Skeletal muscle tissue (tissue), 4 donors: ENCODE measurements around the gene FMN1. TPM values are rescaled to one million over a fixed set of nuclear protein-coding genes. Genes with fewer than 3 reads are reported as not detected.
"Not testable (repeated sequence)": the region's sequence is repeated elsewhere in the genome, so short reads cannot be mapped to it uniquely, and the experiment has no call there.

Source experiments
- H3K27ac ChIP-seq: one replicate; pipeline ENCODE4 v1.7.0; 2013; ENCODE audit warnings: mild to moderate bottlenecking, low read depth, low read length, inconsistent platforms
- H3K27me3 ChIP-seq, 3 donors: one replicate each; pipeline ENCODE4 v1.7.0; 2013; ENCODE audit warnings: low read length in 3 of 3; ENCODE audit not compliant: control insufficient read depth in 3 of 3, insufficient read depth in 3 of 3
- H3K36me3 ChIP-seq, 3 donors: one replicate each; pipeline ENCODE4 v1.7.0; 2013; ENCODE audit warnings: low read length in 3 of 3; ENCODE audit not compliant: control insufficient read depth in 3 of 3, insufficient read depth in 3 of 3
- H3K4me1 ChIP-seq, 3 donors: one replicate each; pipeline ENCODE4 v1.7.0; 2013; ENCODE audit warnings: low read length in 3 of 3, mild to moderate bottlenecking in 3 of 3; ENCODE audit not compliant: control insufficient read depth in 3 of 3, insufficient read depth in 3 of 3
- H3K4me3 ChIP-seq, 3 donors: one replicate each; pipeline ENCODE4 v1.7.0; 2013; ENCODE audit warnings: low read length in 3 of 3
- H3K9ac ChIP-seq, 3 donors: one replicate each; pipeline ENCODE4 v1.7.0; 2013; ENCODE audit warnings: low read length in 3 of 3, mild to moderate bottlenecking in 3 of 3, moderate library complexity in 2 of 3, low read depth in 1 of 3
- H3K9me3 ChIP-seq, 3 donors: one replicate each; pipeline ENCODE4 v1.7.0; 2013; ENCODE audit warnings: low read length in 3 of 3; ENCODE audit not compliant: control insufficient read depth in 3 of 3
- total RNA-seq: library from RNA; depleted of rRNA; stranded (reverse); fragments of >200 nt; gene quantifications from one replicate; pipeline ENCODE4 v1.2.3, GENCODE V29; 2014
- donor health status: Osteomylitis.

Gene FMN1
- total RNA-seq, 1 donor from 2014 or later, result 3.7 TPM

DNA sequence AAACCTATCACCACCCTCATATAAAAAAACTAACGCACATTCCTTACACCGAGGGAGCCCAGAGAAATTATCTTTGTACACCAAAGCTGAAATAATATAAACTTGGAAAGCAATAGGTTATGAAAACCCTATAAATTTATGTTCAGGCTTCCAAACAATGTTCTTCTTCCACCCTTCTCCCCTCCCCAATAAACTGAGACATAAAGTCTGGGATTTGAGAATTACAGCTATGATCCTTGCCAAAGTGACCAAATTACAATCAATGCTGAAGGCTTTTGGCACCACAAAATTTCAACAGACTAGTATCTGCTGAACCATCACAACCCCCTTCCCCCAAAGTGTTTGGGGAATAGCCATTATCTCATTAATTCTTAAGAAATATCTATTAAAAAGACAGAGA is 237.8 kb downstream of the FMN1 start:
- no peak overlapping the region for H3K4me3 ChIP-seq
- peaks cover 2 to 16% (median 3%) of the 10 kb centered on the region in 3 donors for H3K4me1 ChIP-seq
- H3K9me3 ChIP-seq, result no peaks in the 10 kb centered on the region
- H3K9ac ChIP-seq, result no peak overlapping the region
- H3K36me3 ChIP-seq, result no peaks in the 10 kb centered on the region
- no peaks in the 10 kb centered on the region for H3K27me3 ChIP-seq
- no peak overlapping the region for H3K27ac ChIP-seq

DNA sequence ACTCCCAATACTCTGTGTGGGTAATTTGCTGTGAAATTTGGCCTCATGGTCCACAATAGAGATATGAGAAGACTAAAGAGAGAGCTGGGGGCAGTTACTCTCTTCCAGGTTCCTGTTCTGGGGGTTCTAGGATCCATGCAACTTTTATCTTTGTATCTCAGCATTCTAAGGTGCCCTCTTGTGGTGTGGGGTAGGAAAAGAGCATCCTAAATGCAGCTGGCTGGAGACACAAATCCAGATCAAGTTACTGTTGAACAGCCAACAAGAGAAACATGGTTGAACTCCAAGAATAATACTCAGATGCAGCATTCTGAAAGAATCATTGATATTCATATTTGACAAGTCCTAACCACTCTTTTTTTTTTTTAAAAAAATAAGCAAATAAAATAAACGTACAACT is 238.5 kb downstream of the FMN1 start:
- Histone ChIP-seq H3K27me3 (no peaks in the 10 kb centered on the region), H3K9ac (no peak overlapping the region), H3K4me1 (peaks cover 2 to 16% (median 3%) of the 10 kb centered on the region in 3 donors), H3K27ac (no peak overlapping the region), H3K4me3 (no peak overlapping the region), H3K36me3 (no peaks in the 10 kb centered on the region), H3K9me3 (no peaks in the 10 kb centered on the region)

DNA sequence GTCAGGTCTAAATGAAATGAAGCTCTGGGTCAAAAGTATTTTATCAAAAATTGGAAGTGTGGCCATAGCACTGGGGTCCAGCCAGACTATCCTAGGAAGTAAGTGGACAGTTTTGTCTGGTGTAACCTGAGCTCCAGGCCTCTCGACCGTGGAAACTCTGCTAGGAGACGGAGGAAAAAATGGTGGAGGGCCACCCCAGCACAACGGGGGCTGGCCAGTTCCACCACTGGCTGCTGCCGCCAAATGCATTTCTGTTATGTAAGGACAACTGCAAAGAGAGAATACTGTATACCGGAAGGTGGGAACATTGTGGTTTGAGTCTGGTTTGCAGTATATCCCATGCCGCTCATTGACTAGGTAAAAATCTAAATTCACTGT is 241.0 kb downstream of the FMN1 start:
- Histone ChIP-seq H3K9ac (no peak overlapping the region), H3K36me3 (no peaks in the 10 kb centered on the region), H3K27ac (no peak overlapping the region), H3K9me3 (no peaks in the 10 kb centered on the region), H3K4me1 (peaks cover 2 to 13% (median 3%) of the 10 kb centered on the region in 3 donors), H3K4me3 (peak overlapping the region in 1 of 3 donors; percentile 17), H3K27me3 (no peaks in the 10 kb centered on the region)

DNA sequence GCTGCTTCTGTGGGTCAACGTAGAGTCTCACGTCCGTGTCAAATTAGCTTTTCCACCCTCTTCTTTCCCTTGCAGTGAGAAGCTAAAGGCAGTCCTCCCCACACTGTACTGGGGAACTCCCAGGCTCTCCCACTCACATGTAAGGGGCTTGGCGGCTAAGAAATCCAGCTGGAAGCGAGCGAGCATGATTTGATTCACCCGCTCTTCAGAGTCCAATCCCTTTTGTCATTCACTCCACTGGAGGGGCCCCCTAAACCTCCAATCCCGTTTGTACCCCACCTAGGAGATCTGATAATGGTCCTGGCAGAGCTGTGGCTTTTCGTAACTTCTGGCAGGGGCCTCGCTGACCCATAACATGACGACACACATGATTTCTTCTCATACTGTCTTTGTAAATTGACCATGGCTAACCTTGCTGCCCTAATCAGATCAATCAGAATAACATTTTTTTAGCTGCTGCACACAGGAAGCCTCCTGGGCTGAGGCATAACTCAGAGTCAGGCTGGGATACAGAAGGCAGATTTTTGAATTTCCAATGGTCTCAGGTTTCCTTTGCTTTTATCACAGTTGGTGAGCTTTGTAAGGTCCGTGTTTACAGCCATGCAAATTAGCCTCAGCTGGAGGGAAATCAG is 241.5 kb downstream of the FMN1 start:
- Histone ChIP-seq H3K4me1 (peaks cover 2 to 13% (median 3%) of the 10 kb centered on the region in 3 donors), H3K9ac (peak overlapping the region in 1 of 3 donors; percentile 20), H3K4me3 (peak overlapping the region in 1 of 3 donors; percentile 38), H3K27me3 (no peaks in the 10 kb centered on the region), H3K9me3 (no peaks in the 10 kb centered on the region), H3K36me3 (no peaks in the 10 kb centered on the region), H3K27ac (no peak overlapping the region)

DNA sequence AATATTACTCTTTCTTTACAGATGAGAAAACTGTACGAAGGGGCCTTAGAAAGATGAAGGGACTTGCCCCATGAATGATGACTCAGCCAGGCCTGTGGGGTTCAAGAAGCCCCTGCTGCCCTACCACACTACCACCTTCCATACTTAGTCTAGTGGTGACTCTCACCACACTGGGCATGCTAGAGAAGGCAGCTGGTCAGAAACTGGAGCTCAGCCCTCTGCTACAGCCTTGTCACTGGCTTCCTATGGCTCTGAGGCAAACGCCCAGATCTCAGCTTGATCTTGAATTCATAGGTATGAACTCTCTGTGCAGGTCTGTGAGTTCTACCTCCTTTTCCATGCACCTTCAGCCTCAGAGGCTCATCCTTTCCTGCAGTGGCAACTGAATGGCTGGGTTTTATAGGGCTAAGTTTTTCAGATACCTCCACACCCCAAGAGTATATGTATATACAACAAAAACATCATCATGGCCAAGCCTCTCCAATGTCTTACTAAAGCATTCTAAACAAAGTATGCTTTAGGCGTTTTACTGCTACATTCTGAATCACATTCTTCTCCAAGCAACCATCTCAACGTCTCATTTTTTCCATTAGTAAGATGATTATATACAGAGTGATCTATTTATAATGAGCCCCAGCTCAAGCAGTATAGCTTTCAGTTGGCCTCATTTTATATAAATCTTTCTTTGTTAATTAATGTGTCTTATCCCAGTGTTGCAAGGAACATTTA is 242.6 kb downstream of the FMN1 start:
- no peak overlapping the region for H3K4me3 ChIP-seq
- no peak overlapping the region for H3K9ac ChIP-seq
- H3K9me3 ChIP-seq, result no peaks in the 10 kb centered on the region
- H3K4me1 ChIP-seq, result peaks cover 2 to 13% (median 3%) of the 10 kb centered on the region in 3 donors
- H3K27me3 ChIP-seq, result no peaks in the 10 kb centered on the region
- no peak overlapping the region for H3K27ac ChIP-seq
- H3K36me3 ChIP-seq, result no peaks in the 10 kb centered on the region

DNA sequence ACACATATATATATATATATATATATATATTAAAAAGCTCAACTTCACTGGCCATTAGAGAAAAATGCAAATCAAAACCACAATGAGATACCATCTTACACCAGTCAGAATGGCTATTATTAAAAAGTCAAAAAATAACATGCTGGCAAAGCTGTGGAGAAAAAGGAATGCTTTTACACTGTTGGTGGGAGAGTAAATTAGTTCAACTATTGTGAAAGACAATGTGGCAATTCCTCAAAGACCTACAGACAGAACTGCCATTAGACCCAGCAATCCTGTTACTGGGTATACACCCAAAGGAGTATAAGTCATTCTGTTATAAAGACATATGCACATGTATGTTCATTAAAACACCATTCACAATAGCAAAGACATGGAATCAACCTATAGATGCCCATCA is 244.5 kb downstream of the FMN1 start:
- not testable (repeated sequence) for H3K36me3 ChIP-seq, H3K27me3 ChIP-seq, H3K9me3 ChIP-seq, H3K9ac ChIP-seq, H3K27ac ChIP-seq, H3K4me3 ChIP-seq
- peaks cover 2 to 13% (median 3%) of the 10 kb centered on the region in 3 donors for H3K4me1 ChIP-seq

DNA sequence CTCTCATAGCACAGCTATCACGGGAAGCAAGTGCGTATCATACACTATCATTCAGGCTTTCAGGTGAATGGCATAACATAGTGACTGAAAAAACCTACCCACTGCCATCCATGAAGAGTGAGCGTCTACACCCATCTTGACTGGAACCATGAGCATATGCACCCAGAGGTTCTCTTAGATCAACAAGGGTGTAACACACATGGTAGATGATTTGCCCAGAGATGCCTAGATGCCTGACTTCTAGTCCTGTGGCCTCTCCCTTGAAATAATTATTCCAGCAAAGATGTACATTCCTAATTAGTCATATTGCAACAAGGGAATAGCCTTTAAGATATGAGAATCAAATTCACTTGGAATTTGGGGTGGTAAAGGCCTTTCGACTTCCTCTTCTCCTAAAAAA is 248.3 kb downstream of the FMN1 start:
- Histone ChIP-seq H3K9ac (no peak overlapping the region), H3K4me1 (peaks cover 0 to 4% (median 4%) of the 10 kb centered on the region in 3 donors), H3K4me3 (no peak overlapping the region), H3K36me3 (no peaks in the 10 kb centered on the region), H3K27ac (no peak overlapping the region), H3K27me3 (no peaks in the 10 kb centered on the region), H3K9me3 (no peaks in the 10 kb centered on the region)

DNA sequence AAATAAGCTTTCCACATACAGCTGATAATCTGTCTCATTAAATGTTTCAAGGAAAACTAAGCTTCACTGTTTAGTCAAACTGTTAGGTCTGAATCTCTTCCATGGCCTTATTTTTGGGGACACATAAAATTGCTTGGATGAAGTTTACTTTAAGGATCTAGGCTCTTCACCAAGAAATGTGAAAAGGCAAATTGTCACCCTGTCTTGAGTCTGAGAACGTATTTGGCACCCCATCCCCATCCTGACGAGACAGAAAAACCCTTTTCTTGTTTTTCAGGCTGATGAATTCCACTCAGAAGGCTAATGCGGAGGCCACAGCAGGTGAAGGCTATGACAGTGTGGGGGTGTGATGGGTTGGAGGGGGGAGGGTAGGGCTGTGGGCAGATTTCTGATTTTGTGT is 250.1 kb downstream of the FMN1 start:
- Histone ChIP-seq H3K9ac (no peak overlapping the region), H3K9me3 (no peaks in the 10 kb centered on the region), H3K36me3 (no peaks in the 10 kb centered on the region), H3K27me3 (no peaks in the 10 kb centered on the region), H3K4me3 (no peak overlapping the region), H3K27ac (no peak overlapping the region), H3K4me1 (peaks cover 0 to 4% (median 4%) of the 10 kb centered on the region in 3 donors)

DNA sequence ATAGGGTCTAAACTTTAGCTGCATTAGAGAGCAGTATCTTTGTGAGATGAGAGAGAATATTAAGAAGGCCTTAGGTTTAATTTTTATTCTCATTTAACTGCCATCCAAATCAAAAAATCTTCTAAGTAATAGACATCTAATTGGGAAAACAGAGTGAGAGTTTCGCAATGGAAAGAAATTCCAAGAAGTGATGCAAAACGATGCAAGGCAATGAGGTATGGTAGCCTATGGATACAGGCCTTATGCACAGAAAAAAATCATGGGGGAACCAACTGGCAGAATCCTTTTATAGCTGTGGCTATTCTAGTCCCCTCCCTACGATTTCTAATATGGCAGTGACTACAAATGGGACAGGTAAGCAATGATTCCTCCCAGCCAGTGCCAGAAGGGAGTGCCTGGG is 250.8 kb downstream of the FMN1 start:
- H3K27me3 ChIP-seq, result no peaks in the 10 kb centered on the region
- H3K4me1 ChIP-seq, result peaks cover 0 to 4% (median 4%) of the 10 kb centered on the region in 3 donors
- no peak overlapping the region for H3K4me3 ChIP-seq
- no peak overlapping the region for H3K9ac ChIP-seq
- H3K9me3 ChIP-seq, result no peaks in the 10 kb centered on the region
- no peaks in the 10 kb centered on the region for H3K36me3 ChIP-seq
- no peak overlapping the region for H3K27ac ChIP-seq

DNA sequence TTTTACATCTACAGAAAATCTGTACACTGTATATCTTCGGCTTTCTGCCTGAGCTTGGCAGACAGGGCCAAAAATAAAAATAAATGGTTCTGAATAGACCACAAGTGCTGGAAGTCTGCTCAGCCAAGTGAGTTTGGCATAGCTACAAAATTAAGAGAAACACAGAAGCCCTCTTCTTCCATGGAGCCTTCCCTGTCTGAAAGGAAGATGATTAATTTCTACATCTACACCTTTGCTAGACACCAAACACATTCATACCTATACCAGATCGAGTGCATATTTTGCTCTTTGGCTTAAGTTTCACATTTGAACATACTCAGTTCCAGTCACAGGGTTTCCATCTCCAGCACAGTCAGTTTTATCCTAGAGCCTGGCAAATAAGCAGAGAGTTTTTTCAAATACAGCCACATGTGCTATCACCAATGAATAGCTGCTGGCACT is 252.1 kb downstream of the FMN1 start:
- no peaks in the 10 kb centered on the region for H3K36me3 ChIP-seq
- no peak overlapping the region for H3K9ac ChIP-seq
- no peak overlapping the region for H3K4me3 ChIP-seq
- H3K27ac ChIP-seq, result no peak overlapping the region
- H3K4me1 ChIP-seq, result peaks cover 0 to 4% (median 4%) of the 10 kb centered on the region in 3 donors
- no peaks in the 10 kb centered on the region for H3K9me3 ChIP-seq
- no peaks in the 10 kb centered on the region for H3K27me3 ChIP-seq
